SH-SY5Y (cell line): ENCODE data around the gene CCDC195.

Experiments
- GATA2 ChIP-seq: IDR thresholded peaks from 2 replicates; pipeline ENCODE4 v1.6.1; 2011; ENCODE audit warnings: mild to moderate bottlenecking, low read depth, low read length
- GATA3 ChIP-seq: IDR thresholded peaks from 2 replicates; pipeline ENCODE4 v1.6.1; 2011; ENCODE audit warnings: low read depth, mild to moderate bottlenecking, low read length, moderate library complexity

DNA sequence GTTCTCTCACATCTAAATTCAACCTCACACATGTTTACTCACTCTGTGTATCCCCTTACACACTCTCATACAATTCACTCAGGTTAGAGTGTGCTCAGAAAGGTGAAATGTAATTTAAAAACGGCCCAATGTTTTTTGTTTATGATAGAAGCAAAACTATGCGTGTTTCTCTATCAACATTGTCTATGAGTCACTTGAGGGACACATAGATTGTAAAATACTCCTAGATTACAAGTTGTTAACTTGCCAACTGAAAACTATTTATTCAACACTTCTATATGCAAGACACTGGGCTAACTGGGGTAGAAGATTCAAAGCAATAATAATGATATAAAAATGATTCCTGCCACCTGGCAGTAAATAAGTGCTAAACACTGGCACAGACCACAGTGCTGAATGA is 24.6 kb downstream of the CCDC195 start:
- no peak for TF ChIP-seq GATA2
- TF ChIP-seq GATA3 = no peak
